ENCODE data around the gene RBMS3. TPM values are rescaled to one million over a fixed set of nuclear protein-coding genes. Genes with fewer than 3 reads are reported as not detected.

The RBMS3 gene
- total RNA-seq, 1 donor from 2014 or later = 23.7 TPM

DNA sequence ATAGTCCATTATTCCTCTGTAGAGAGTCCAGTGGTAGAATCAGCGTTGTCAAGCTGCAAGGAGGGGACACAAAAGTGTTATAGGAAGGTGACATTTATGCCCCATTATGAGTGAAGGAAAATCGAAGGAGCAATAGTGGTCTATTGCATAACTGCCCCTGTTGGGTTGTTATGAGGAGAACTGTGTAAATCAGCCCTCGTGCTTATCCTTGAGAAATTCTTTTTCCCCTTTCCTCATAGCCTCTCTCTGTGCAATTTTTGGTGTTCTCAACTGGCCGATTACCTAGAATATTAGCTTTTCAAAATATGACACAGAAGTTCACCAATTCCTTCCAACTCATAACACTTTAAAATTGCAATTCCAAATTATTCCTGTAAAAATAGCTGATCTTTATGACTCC lies 286.6 kb downstream of the RBMS3 start:
- H3K36me3 ChIP-seq (ENCODE audit: control insufficient read depth, insufficient read depth, low read length) = no peaks in the 10 kb centered on the region
- no peak for DNase-seq (ENCODE audit: low read depth)
- TF ChIP-seq, protein P1, sequence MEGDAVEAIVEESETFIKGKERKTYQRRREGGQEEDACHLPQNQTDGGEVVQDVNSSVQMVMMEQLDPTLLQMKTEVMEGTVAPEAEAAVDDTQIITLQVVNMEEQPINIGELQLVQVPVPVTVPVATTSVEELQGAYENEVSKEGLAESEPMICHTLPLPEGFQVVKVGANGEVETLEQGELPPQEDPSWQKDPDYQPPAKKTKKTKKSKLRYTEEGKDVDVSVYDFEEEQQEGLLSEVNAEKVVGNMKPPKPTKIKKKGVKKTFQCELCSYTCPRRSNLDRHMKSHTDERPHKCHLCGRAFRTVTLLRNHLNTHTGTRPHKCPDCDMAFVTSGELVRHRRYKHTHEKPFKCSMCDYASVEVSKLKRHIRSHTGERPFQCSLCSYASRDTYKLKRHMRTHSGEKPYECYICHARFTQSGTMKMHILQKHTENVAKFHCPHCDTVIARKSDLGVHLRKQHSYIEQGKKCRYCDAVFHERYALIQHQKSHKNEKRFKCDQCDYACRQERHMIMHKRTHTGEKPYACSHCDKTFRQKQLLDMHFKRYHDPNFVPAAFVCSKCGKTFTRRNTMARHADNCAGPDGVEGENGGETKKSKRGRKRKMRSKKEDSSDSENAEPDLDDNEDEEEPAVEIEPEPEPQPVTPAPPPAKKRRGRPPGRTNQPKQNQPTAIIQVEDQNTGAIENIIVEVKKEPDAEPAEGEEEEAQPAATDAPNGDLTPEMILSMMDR (IDR thresholded peaks at IDR 0.05; ENCODE audit: insufficient read depth, low read length, poor library complexity, severe bottlenecking) = no peak
- H3K27me3 ChIP-seq (ENCODE audit: control insufficient read depth, insufficient read depth, low read length) = no peaks in the 10 kb centered on the region
- H3K4me3 ChIP-seq (ENCODE audit: low read depth, low read length) = no peak overlapping the region

DNA sequence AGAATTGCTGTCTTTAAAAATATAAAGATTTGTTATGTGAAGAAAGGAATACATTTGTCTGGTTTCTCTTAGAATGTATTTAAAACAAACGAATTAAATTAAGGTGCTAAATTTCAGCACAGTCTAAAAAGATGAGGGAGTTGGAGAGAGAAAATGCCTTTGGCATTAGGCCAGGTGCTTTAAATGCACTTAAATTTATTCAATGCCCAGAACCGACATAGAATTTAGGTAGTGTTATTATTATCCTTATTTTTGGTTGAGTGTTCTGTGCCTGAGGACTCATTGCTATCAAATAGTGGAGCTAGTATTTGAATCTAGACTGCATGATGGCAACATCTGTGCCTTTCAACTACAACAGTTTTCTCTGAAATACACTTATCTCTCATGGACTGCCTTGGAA lies 287.5 kb downstream of the RBMS3 start:
- DNase-seq (ENCODE audit: low read depth) = no peak
- Histone ChIP-seq H3K36me3 (ENCODE audit: control insufficient read depth, insufficient read depth, low read length) (no peaks in the 10 kb centered on the region), H3K4me3 (ENCODE audit: low read depth, low read length) (no peak overlapping the region), H3K27me3 (ENCODE audit: control insufficient read depth, insufficient read depth, low read length) (no peaks in the 10 kb centered on the region)
- TF ChIP-seq, protein P1 (IDR thresholded peaks at IDR 0.05; ENCODE audit: insufficient read depth, low read length, poor library complexity, severe bottlenecking) = no peak

DNA sequence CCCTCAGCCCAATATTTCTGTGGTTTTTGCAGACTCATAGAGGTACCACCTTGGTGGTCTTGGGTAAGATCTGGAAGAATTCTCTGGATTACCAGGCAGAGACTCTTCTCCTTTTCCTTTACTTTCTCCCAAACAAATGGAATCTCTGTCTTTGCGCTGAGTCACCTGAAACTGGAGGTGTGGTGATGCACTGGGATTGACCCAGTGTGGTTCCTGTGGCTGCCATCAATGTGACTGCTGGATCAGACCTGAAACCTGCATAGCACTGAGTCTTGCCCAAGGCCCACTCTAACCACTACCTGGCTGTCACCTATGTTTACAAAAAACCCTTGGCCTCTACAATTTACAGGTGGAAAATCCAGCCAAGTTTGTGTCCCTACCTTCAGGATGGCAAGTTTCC lies 295.3 kb downstream of the RBMS3 start:
- TF ChIP-seq, protein P1 (IDR thresholded peaks at IDR 0.05; ENCODE audit: insufficient read depth, low read length, poor library complexity, severe bottlenecking) = no peak
- no peak for DNase-seq (ENCODE audit: low read depth)
- Histone ChIP-seq H3K4me3 (ENCODE audit: low read depth, low read length) (no peak overlapping the region), H3K27me3 (ENCODE audit: control insufficient read depth, insufficient read depth, low read length) (no peaks in the 10 kb centered on the region), H3K36me3 (ENCODE audit: control insufficient read depth, insufficient read depth, low read length) (no peaks in the 10 kb centered on the region)

DNA sequence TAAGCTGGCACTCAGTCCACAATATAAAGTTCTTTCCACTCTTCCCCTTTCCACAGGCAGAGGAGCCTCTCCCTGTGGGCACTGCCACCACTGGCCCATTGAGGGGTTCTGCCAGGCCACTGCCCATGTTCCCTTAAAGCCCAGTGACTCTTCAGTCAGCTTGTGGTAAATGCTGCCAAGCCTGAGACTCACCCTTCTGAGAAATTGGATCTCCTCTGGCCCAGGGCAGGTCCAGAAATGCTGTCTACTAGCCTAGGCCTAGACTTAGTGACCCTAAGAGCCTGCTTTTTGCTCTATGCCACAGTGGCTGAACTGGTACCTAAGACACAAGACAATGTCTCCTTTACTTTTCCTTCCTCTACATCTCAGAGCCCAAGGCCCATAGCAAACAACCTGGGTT lies 295.8 kb downstream of the RBMS3 start:
- H3K27me3 ChIP-seq (ENCODE audit: control insufficient read depth, insufficient read depth, low read length) = no peaks in the 10 kb centered on the region
- no peaks in the 10 kb centered on the region for H3K36me3 ChIP-seq (ENCODE audit: control insufficient read depth, insufficient read depth, low read length)
- H3K4me3 ChIP-seq (ENCODE audit: low read depth, low read length) = no peak overlapping the region
- TF ChIP-seq, protein P1 (IDR thresholded peaks at IDR 0.05; ENCODE audit: insufficient read depth, low read length, poor library complexity, severe bottlenecking) = no peak
- no peak for DNase-seq (ENCODE audit: low read depth)

DNA sequence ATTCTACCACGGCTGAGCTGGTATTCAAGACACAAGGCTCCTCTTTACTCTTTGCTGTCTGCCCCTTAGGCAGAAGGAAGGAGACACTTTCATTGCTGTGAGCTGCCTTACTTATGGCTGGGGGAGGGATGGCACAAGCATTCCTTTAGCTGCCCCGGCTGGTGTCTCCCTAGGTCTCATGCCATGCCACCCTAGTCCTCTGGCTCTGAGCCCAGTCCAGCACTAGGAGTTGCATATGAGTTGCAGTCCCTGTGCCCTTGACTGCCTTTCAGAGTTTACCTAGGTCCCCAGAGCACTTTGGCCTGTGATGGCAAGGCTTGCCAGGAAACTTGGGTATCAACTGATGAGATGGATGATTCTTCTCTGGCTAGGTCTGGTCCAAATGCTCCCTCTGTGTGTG lies 296.4 kb downstream of the RBMS3 start:
- TF ChIP-seq, protein P1 (IDR thresholded peaks at IDR 0.05; ENCODE audit: insufficient read depth, low read length, poor library complexity, severe bottlenecking) = no peak
- Histone ChIP-seq H3K27me3 (ENCODE audit: control insufficient read depth, insufficient read depth, low read length) (no peaks in the 10 kb centered on the region), H3K4me3 (ENCODE audit: low read depth, low read length) (no peak overlapping the region), H3K36me3 (ENCODE audit: control insufficient read depth, insufficient read depth, low read length) (no peaks in the 10 kb centered on the region)
- no peak for DNase-seq (ENCODE audit: low read depth)

DNA sequence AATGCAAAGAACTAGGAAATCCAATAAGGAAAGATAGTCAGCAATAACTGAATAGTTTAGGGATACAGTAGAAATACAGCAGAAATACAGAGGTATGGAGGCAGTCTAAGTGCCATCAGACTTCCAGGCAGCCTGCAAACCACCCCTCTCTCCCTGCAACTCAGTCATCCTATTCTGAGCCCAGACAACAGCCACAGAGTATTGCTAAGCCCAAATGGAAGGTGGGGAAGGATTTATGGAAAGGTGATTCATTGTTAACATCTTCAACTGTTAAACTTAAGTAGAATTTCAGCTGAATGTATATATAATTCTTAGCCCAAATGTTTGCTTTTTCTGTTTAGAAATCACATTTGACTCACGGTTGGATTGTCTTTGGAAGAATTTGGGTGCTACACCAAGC lies 300.4 kb downstream of the RBMS3 start:
- no peak for DNase-seq (ENCODE audit: low read depth)
- TF ChIP-seq, protein P1 (IDR thresholded peaks at IDR 0.05; ENCODE audit: insufficient read depth, low read length, poor library complexity, severe bottlenecking) = no peak
- no peak overlapping the region for H3K4me3 ChIP-seq (ENCODE audit: low read depth, low read length)
- H3K27me3 ChIP-seq (ENCODE audit: control insufficient read depth, insufficient read depth, low read length) = no peaks in the 10 kb centered on the region
- H3K36me3 ChIP-seq (ENCODE audit: control insufficient read depth, insufficient read depth, low read length) = no peaks in the 10 kb centered on the region
